GM18867 (cell line): ENCODE data around the gene MED23.

Experiments used
- ATAC-seq: cut with Tn5 transposase; IDR thresholded peaks from one replicate; pipeline ENCODE4 v1.9.1; 2021; ENCODE audit warnings: mild to moderate bottlenecking, moderate library complexity; ENCODE audit not compliant: unreplicated experiment

Gene MED23

DNA sequence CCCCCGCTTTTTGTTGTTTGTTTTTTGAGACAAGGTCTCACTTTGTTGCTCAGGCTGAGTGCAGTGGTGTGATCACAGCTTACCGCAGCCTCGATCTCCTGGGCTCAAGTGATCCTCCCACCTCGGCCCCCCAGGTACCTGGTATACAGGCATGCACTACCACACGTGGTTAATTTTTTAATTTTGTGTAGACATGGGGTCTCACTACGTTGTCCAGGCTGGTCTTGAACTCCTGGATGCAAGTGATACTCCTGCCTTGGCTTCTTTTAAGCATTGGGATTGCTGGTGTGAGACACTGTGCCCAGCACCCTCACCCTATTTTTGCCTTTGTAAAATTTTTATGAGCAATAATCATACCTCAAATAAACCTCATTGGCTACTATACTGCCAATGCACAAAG is 14.5 kb upstream of the MED23 start:
- ATAC-seq = no peak

DNA sequence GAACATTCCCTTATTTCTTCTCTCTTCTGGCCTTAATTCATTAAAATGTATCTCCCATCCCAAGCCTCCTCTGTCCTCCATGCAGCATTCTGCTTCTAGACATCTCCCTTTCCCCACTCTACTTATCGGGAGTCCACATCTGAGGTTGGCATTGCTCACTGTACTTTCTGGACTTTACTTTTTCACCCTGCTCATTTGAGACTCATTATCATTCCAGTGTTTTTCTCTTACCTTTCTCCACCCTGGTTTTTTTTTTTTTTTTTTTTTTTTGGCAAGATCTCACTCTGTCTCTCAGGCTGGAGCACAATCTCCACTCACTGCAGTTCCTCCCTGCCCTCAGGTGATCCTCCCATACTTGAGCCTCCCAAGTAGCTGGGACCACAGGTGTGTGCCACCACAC is 13.5 kb upstream of the MED23 start:
- no peak for ATAC-seq

DNA sequence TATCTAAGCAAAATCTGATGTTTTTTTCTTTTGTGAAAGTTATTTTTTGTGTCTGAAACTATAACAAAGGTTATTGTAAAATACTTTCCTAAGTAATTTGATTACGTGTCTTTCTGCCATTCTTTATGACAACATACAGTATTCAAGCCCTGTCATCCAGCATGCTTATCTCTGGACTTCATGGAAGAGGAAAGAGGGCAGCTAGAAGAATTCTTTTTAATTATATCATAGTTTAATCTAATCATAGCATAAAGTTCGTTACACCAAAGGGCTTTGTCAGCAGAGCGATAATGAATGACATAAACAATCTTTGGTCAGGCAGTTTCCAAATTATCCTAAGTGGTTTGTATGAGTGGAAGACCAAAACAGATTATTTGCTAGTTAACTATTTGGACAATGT is 12.5 kb upstream of the MED23 start:
- no peak for ATAC-seq

GRCh38 chr6:131640100-131640499 is 12.1 kb upstream of the MED23 start:
- peak; percentile 84 for ATAC-seq

GRCh38 chr6:131638013-131638412 is 10.0 kb upstream of the MED23 start:
- ATAC-seq = no peak

- ATAC-seq = no peak
Observed at GRCh38 chr6:131636880-131637792, 9.1 kb upstream of the MED23 start, which contains the start of gene ENPP3. TSS of gene ENPP3 (plus strand) at chr6:131637302. CDS start at chr6:131637385, 83 bp downstream.

DNA sequence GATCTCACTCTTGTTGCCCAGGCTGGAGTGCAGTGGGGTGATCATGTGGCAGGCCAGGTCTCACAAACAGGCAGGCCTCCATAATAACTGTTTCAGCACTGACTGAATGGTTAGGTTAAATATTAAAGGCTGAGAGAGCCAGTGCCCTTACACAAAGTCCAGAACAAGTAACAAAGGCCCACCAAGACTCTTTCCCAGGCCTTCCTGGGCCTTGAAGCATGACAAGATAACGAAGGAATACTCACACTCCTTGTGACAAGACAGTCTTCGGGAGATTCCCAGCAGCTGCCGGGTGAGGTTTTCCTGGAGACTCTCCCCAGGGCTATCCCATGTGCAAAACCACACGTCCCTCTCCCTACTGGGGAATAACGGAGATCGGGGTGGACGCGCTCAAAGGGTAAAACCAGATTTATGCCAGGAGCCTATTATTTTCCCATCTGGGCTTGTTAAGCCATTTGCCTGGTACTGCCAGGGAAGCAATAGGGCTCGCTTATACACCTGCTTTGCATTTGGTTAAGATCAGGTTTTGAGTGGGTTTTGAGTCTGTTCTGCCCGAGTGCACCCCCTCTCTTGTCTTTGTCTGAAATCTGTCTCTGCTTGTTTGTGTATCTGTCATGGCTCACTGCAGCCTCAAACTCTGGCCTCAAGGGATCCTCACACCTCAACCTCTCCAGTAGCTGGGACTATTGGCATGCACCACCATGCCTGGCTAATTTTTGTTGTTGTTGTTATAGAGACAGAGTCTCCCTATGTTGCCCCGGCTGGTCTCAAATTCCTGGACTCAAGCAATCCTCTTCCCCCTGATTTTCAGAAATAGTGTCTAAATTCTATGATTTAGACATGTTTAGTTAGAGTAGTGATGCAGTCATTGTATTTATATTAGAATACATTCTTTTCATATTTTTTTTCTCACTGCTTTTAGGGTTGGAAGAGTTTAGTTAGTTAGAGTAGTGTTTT is 7.6 kb upstream of the MED23 start:
- ATAC-seq = peak; percentile 77

DNA sequence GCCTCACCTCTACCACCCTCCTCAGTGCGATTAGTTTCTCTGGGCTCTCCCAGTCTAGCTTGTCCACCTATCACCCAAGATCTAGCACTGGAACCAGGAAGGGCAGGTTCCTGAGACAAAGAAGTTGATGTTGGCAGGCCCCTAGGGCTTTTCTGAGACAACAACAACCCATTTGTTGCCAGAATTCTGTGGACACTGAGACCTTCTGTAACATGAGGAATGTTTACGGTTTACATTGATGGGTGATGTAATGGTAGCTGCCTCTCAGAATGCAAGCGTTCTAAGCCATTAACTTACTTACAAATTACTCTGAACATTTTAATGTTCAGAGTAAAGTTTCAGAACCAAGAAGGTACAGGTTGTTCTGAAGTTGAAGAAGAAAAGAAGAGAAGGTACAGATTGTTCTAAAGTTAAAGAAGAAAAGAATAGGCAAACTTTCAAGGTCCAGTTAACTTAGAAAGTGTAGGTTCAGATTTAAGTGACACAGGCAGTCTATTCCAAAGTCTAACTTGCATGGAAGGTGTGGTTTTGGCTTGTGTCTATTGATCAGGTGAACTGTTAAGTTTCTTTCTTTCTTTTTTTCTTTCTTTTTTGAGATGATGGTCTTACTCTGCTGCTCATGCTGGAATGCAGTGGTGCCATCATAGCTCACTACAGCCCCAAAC is 3.7 kb upstream of the MED23 start:
- no peak for ATAC-seq

GRCh38 chr6:131629651-131630050 is 1.6 kb upstream of the MED23 start:
- no peak for ATAC-seq

GRCh38 chr6:131628726-131629125 is 684 bp upstream of the MED23 start:
- ATAC-seq = no peak

GRCh38 chr6:131615275-131615674 is 12.8 kb downstream of the MED23 start:
- ATAC-seq = no peak

- ATAC-seq = no peak
Observed at GRCh38 chr6:131613296-131613925, 14.6 kb downstream of the MED23 start.

GRCh38 chr6:131602781-131603312 is 25.2 kb downstream of the MED23 start:
- ATAC-seq = no peak

DNA sequence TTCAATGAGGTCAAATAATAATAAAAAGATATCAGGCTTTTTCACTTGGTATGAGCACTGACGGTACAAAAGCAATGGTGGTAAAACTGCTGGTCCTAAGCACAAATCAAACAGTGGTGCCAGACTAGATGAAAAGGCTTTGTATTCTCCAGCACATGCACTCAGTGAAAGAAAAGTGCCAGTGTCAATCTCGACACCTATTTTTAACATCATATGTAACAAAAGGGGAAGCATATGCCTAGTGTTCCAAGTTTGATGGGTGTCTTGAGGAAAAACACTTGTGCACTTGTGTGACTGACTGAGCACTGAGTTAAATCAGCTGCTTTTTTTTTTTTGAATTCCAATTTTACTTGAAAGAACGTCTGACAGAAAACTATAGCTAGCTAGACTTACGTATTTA is 27.3 kb downstream of the MED23 start:
- ATAC-seq = no peak

- peak; percentile 45 for ATAC-seq
Observed at GRCh38 chr6:131597446-131597845, 30.6 kb downstream of the MED23 start.

DNA sequence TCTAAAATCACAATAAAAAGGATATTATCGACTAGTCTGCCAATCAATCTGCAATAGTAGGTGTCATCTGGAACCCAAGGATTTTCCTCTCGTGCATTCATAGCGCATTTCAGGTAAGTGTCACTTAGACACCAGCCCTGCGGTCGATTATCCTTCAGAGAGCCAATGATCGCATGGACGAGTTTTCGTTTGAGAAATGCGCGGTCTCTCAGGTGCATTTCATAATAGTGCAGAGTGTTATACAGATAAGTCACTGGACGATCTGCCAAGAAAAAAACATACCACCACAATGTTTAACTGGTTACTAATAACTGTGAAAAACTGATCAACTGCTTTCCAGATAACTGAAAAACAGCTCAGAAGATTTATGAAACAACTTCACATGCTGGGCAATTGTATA is 34.0 kb downstream of the MED23 start:
- no peak for ATAC-seq

DNA sequence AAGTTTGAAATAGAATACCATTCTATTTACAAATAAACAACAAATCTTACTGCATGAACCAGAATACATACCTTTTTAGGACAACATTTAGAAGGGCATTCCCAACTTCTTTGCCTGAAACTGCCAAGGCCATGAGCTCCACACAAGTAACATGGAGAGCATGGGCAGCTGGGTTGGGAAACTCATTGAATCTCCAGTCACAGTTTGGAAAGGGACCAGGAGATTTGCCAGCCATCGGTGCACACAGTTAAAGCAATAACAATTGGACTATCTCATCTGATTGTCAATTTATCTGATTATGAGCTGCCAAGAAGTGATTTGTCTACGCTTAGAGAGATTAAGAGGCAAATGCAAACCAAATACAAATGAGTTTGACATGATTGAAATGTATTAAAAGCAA is 35.1 kb downstream of the MED23 start:
- no peak for ATAC-seq

DNA sequence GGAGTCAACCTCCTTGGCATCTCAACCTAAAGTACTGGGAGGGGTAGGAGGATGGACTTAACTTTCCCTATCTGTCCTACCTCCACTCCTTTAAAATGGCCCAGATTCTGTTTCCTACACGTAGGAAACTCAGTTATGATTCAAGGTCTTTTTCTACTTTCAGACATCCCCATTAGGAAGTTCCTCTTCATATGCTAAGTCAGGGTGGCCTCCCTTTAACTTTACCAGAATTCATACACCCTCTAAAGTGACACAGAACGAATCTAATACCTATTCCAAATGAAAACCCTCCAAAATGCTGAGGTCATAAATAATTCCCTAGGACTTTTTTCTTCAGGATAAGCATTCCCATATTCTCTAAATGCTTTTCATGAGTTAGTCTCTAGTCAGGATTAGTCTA is 39.4 kb downstream of the MED23 start:
- ATAC-seq = no peak

DNA sequence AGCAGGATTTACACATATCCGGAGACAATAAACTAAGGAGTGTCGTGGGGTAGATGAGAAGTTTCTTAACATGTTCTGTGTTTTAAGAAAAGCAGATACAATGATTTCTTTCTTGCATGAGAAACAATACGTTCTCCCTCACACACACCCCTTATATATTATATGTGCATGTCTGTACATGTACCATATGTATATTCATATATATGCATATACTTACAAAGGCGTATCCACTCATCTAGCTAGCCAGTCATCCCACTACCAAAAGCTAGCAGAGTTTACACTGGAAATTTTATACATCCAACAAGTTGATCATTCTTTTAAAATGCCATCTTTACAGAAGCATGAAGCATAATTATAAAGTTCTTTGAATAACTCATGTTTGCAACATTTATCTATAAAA is 40.1 kb downstream of the MED23 start:
- ATAC-seq = no peak

- no peak for ATAC-seq
Observed at GRCh38 chr6:131586543-131586942, 41.5 kb downstream of the MED23 start.
